HCT116 (cell line): ENCODE results near the gene BAD. TPM values are rescaled to one million over a fixed set of nuclear protein-coding genes. Genes with fewer than 3 reads are reported as not detected.

Experiments
- ATAC-seq: fragments of 200-7000 bp; cut with Tn5 transposase; 2 replicates; pipeline ENCODE4 v1.9.1; 2020; ENCODE audit warnings: mild to moderate bottlenecking, moderate library complexity
- BruUV-seq: library from RNA; stranded (reverse); fragments of 400-500 nt; replicated peaks from 2 replicates; lab custom pipeline; 2021; lab: Mats Ljungman, UMichigan
- CTCF ChIA-PET: fragments of 300-600 bp; sonication (Branson Sonifier 250); formaldehyde crosslinking; loops from one replicate; lab custom pipeline; 2021; ENCODE audit warnings: antibody characterized with exemption; lab: Charles Lee
- POLR2A ChIA-PET: fragments of 300-600, 350-600 bp; sonication (Branson Sonifier 250); formaldehyde crosslinking; loops from one replicate; lab custom pipeline; 2021; ENCODE audit warnings: antibody characterized with exemption; lab: Charles Lee
- RAD21 ChIA-PET, 2 experiments: fragments of 300-600 bp; sonication (Branson Sonifier 250); formaldehyde crosslinking; loops; one replicate each; lab custom pipeline; 2023; ENCODE audit warnings: low total read pairs in 2 of 2; ENCODE audit not compliant: uncharacterized antibody in 2 of 2, unreplicated experiment in 2 of 2, low non-redundant PET in 1 of 2; lab: Charles Lee
- DNase-seq: peaks from one replicate; pipeline ENCODE4 v3.0.0-alpha.2; 2010; ENCODE audit warnings: low read depth, low spot score
- H2AFZ ChIP-seq: fragments of 200-600 bp; shearing (Covaris generic), sonication (generic); 2 replicates; pipeline ENCODE4 v1.6.1; 2017; ENCODE audit warnings: low read depth, mixed run types, mixed read lengths, antibody characterized with exemption, low read length; ENCODE audit not compliant: poor library complexity, severe bottlenecking
- H3K27ac ChIP-seq: 2 replicates; pipeline ENCODE4 v1.5.1; 2012; ENCODE audit warnings: low read depth, low read length
- H3K27me3 ChIP-seq: fragments of 200-600 bp; sonication (generic); 2 replicates; pipeline ENCODE4 v1.6.1; 2016; ENCODE audit warnings: mixed run types, low read length, mixed read lengths; ENCODE audit not compliant: insufficient read depth
- H3K36me3 ChIP-seq, 2 experiments: fragments of 200-500 bp in 1 of 2; fragments of 200-600 bp in 1 of 2; sonication (Bioruptor generic) in 1 of 2; sonication (generic) in 1 of 2; 2 replicates each; pipeline versions ENCODE4 v1.5.1 to v1.6.1; 2014 to 2016; ENCODE audit warnings: low read length in 2 of 2, inconsistent platforms in 1 of 2, mixed read lengths in 1 of 2, mixed run types in 1 of 2; ENCODE audit not compliant: insufficient read depth in 2 of 2, control insufficient read depth in 1 of 2
- H3K4me1 ChIP-seq, 2 experiments: fragments of 200-600 bp in 1 of 2; sonication (generic) in 1 of 2; 2 replicates each; pipeline versions ENCODE4 v1.5.1 to v1.6.1; 2012 to 2017; ENCODE audit warnings: low read length in 2 of 2, inconsistent platforms in 1 of 2, mild to moderate bottlenecking in 1 of 2, mixed read lengths in 1 of 2, mixed run types in 1 of 2, moderate library complexity in 1 of 2; ENCODE audit not compliant: insufficient read depth in 2 of 2, control insufficient read depth in 1 of 2
- H3K4me2 ChIP-seq: fragments of 200-600 bp; sonication (generic); 2 replicates; pipeline ENCODE4 v1.6.1; 2017; ENCODE audit warnings: mixed run types, low read length, mixed read lengths
- H3K4me3 ChIP-seq, 2 experiments: fragments of 200-600 bp in 1 of 2; sonication (generic) in 1 of 2; replicated peaks in 1 of 2; 2 replicates each; pipeline ENCODE4 v1.5.1; 2011 to 2016; ENCODE audit warnings: low read length in 2 of 2, control low read depth in 1 of 2, low read depth in 1 of 2, mild to moderate bottlenecking in 1 of 2, mixed read lengths in 1 of 2, mixed run types in 1 of 2
- H3K79me2 ChIP-seq: fragments of 200-600 bp; sonication (generic); 2 replicates; pipeline ENCODE4 v1.6.1; 2017; ENCODE audit warnings: mild to moderate bottlenecking, mixed run types, low read length, moderate library complexity, mixed read lengths; ENCODE audit not compliant: insufficient read depth
- H3K9ac ChIP-seq: fragments of 200-600 bp; sonication (generic); 2 replicates; pipeline ENCODE4 v1.6.1; 2016; ENCODE audit warnings: low read length, mixed read lengths
- H3K9me2 ChIP-seq: fragments of 200-600 bp; sonication (generic), shearing (Covaris generic); 2 replicates; pipeline ENCODE4 v1.6.1; 2017; ENCODE audit warnings: mixed run types, mild to moderate bottlenecking, moderate library complexity; ENCODE audit not compliant: insufficient read depth
- H3K9me3 ChIP-seq, 2 experiments: fragments of 200-500 bp in 1 of 2; fragments of 200-600 bp in 1 of 2; sonication (Bioruptor generic) in 1 of 2; sonication (generic) in 1 of 2; 2 replicates each; pipeline ENCODE4 v1.6.1; 2014 to 2017; ENCODE audit warnings: low read length in 2 of 2, mixed read lengths in 2 of 2, inconsistent platforms in 1 of 2, low read depth in 1 of 2, mild to moderate bottlenecking in 1 of 2, mixed run types in 1 of 2, moderate library complexity in 1 of 2; ENCODE audit not compliant: control insufficient read depth in 1 of 2, insufficient read depth in 1 of 2
- H4K20me1 ChIP-seq: fragments of 200-600 bp; sonication (generic), shearing (Covaris generic); 2 replicates; pipeline ENCODE4 v1.6.1; 2017; ENCODE audit warnings: mixed run types, mild to moderate bottlenecking, moderate library complexity; ENCODE audit not compliant: insufficient read depth
- ATF3 ChIP-seq: IDR thresholded peaks from 2 replicates; pipeline ENCODE4 v1.6.1; 2012
- CBX3 ChIP-seq: IDR thresholded peaks from 2 replicates; pipeline ENCODE4 v1.6.1; 2012; ENCODE audit warnings: low read depth
- CEBPB ChIP-seq: IDR thresholded peaks from 2 replicates; pipeline ENCODE4 v1.6.1; 2012; ENCODE audit warnings: low read depth
- CTCF ChIP-seq, 3 experiments: fragments of 200-600 bp in 1 of 3; sonication (generic) in 1 of 3; IDR thresholded peaks in 2 of 3; conservative IDR thresholded peaks in 1 of 3; 2 replicates each; pipeline ENCODE4 v1.5.1; 2012 to 2017; ENCODE audit warnings: low read depth in 2 of 3, low read length in 2 of 3, antibody characterized with exemption in 1 of 3, borderline replicate concordance in 1 of 3, control low read depth in 1 of 3, mild to moderate bottlenecking in 1 of 3, mixed read lengths in 1 of 3, mixed run types in 1 of 3, moderate library complexity in 1 of 3; ENCODE audit not compliant: insufficient read depth in 1 of 3
- EZH2 ChIP-seq: fragments of 200-600 bp; sonication (generic); IDR thresholded peaks from 2 replicates; pipeline ENCODE4 v1.6.1; 2017; ENCODE audit warnings: antibody characterized with exemption, mixed run types
- EZH2phosphoT487 ChIP-seq: fragments of 200-600 bp; IDR thresholded peaks from 2 replicates; pipeline ENCODE4 v1.6.1; 2018; ENCODE audit warnings: antibody characterized with exemption, borderline replicate concordance
- POLR2A ChIP-seq: IDR thresholded peaks from 2 replicates; pipeline ENCODE4 v1.7.0; 2011; ENCODE audit warnings: borderline replicate concordance; ENCODE audit not compliant: insufficient read depth, insufficient read length; ENCODE audit errors: extremely low read depth
- POLR2AphosphoS5 ChIP-seq: IDR thresholded peaks from 2 replicates; pipeline ENCODE4 v1.6.1; 2011; ENCODE audit warnings: mild to moderate bottlenecking, low read depth, low read length, moderate library complexity
- RAD21 ChIP-seq: IDR thresholded peaks from 2 replicates; pipeline ENCODE4 v1.6.1; 2012; ENCODE audit warnings: low read depth, mild to moderate bottlenecking
- REST ChIP-seq: IDR thresholded peaks from 2 replicates; pipeline ENCODE4 v1.6.1; 2012; ENCODE audit warnings: low read depth
- SIN3A ChIP-seq: IDR thresholded peaks from 2 replicates; pipeline ENCODE4 v1.6.1; 2012; ENCODE audit warnings: low read depth
- SRF ChIP-seq: IDR thresholded peaks from 2 replicates; pipeline ENCODE4 v1.6.1; 2012; ENCODE audit warnings: low read depth
- TCF7L2 ChIP-seq: IDR thresholded peaks from 2 replicates; pipeline ENCODE4 v1.7.0; 2011; ENCODE audit warnings: borderline replicate concordance, inconsistent platforms; ENCODE audit not compliant: insufficient read depth, insufficient read length; ENCODE audit errors: extremely low read depth
- ZBTB33 ChIP-seq: IDR thresholded peaks from 2 replicates; pipeline ENCODE4 v1.6.1; 2011; ENCODE audit warnings: mild to moderate bottlenecking, low read length, moderate library complexity; ENCODE audit not compliant: insufficient replicate concordance; ENCODE audit errors: extremely low read depth
- ZFX ChIP-seq: fragments of 450-650 bp; IDR thresholded peaks from 2 replicates; pipeline ENCODE4 v1.6.1; 2017
- ZNF274 ChIP-seq: fragments of 200-500 bp; sonication (Bioruptor generic); IDR thresholded peaks from 2 replicates; pipeline ENCODE4 v1.6.1; 2014; ENCODE audit warnings: mild to moderate bottlenecking, low read depth, low read length, inconsistent platforms
- intact Hi-C: fragments of 100-400 bp; cut with micrococcal nuclease; formaldehyde crosslinking; loops from 2 replicates; pipeline ENCODE4 v1.10.0; 2022
- total RNA-seq: library from RNA; stranded (reverse); gene quantifications from one replicate; pipeline ENCODE4 v1.2.1, GENCODE V29; 2021; ENCODE audit not compliant: unreplicated experiment
- TF ChIP-seq, protein P1 (sequence below): IDR thresholded peaks from 2 replicates; pipeline ENCODE4 v1.6.1; 2012

BAD gene
- total RNA-seq, 1 experiment from 2014 or later: 51.9 TPM

- peaks cover 32 to 60% of the 10 kb centered on the region in 2 experiments for H3K4me1 ChIP-seq
- TSS peak; percentile 66 for BruUV-seq
- DNase-seq: no peak
- no peak for TF ChIP-seq EZH2
- TF ChIP-seq SIN3A: no peak
- peak; percentile 27; the same call in 1 of the 2 replicates for TF ChIP-seq ZFX
- peak; percentile 79 for TF ChIP-seq POLR2A
- TF ChIP-seq, protein P1, sequence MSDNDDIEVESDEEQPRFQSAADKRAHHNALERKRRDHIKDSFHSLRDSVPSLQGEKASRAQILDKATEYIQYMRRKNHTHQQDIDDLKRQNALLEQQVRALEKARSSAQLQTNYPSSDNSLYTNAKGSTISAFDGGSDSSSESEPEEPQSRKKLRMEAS: no peak
- no peak for TF ChIP-seq TCF7L2
- TF ChIP-seq CEBPB: no peak
- peak; percentile 84 for TF ChIP-seq POLR2AphosphoS5
- TF ChIP-seq ZNF274: no peak
- TF ChIP-seq ZBTB33: no peak
- no peak for TF ChIP-seq RAD21
- TF ChIP-seq ATF3: no peak
- no peak for TF ChIP-seq SRF
- TF ChIP-seq REST: no peak
- no peak for TF ChIP-seq EZH2phosphoT487
- TF ChIP-seq CTCF (IDR thresholded peaks at IDR 0.05 in 2 of 3, conservative IDR thresholded peaks at IDR 0.05 in 1 of 3; ENCODE audit: borderline replicate concordance in 1 of 3, insufficient read depth in 1 of 3, low read depth in 2 of 3, low read length in 2 of 3): no peak
- TF ChIP-seq CBX3: no peak
Measured at GRCh38 chr11:64241491-64242374, 42.7 kb downstream of the BAD start.

More at GRCh38 chr11:64241491-64242374, 42.7 kb downstream of the BAD start:
- H3K4me2 ChIP-seq: peak overlapping the region; percentile 84
- no peaks in the 10 kb centered on the region for H3K9me3 ChIP-seq
- peak overlapping the region; percentile 88 for H3K27ac ChIP-seq
- intact Hi-C loops: loop anchor here (1.0 to 2.0 kb wide), 2 partner anchors 43 to 63 kb away; partner anchors contain the start of genes BAD and ESRRA
- no peaks in the 10 kb centered on the region for H3K9me2 ChIP-seq
- ATAC-seq: peak; percentile 28
- peak overlapping the region; percentile 99 for H3K9ac ChIP-seq
- RAD21 ChIA-PET: interaction anchor here in 1 of 2 experiments (0.6 kb wide), 1 partner anchor 1758 kb away, joined by 5 read pairs; no protein-coding TSS in a partner anchor
- H3K79me2 ChIP-seq: peaks cover 48% of the 10 kb centered on the region
- peak overlapping the region; percentile 70 to 91 for H3K4me3 ChIP-seq
- POLR2A ChIA-PET: interaction anchor here (0.7 to 2.0 kb wide), 12 partner anchors 8 to 114 kb away, joined by 4 to 11 read pairs (median 6); partner anchors contain the start of genes NUDT22, PRDX5, TRMT112 and TRPT1
- peaks cover 0 to 20% of the 10 kb centered on the region in 2 experiments; a peak in 1 of 4 replicates for H3K36me3 ChIP-seq
- CTCF ChIA-PET: interaction anchor here (0.8 to 2.2 kb wide), 10 partner anchors 8 to 115 kb away, joined by 3 to 10 read pairs (median 4); partner anchors contain the start of genes PRDX5 and TRMT112
- no peak overlapping the region for H2AFZ ChIP-seq
- H3K27me3 ChIP-seq: no peaks in the 10 kb centered on the region
- no peaks in the 10 kb centered on the region for H4K20me1 ChIP-seq
